ENCODE measurements around the gene RGPD4.

RGPD4 gene

GRCh38 chr2:107806901-107807300 lies 19.8 kb upstream of the RGPD4 start:
- no peak overlapping the region for H3K27ac ChIP-seq
- H3K27me3 ChIP-seq (ENCODE audit: insufficient read depth, low read depth, severe bottlenecking) = peaks cover 78% of the 10 kb centered on the region
- H3K9me3 ChIP-seq (ENCODE audit: severe bottlenecking) = no peaks in the 10 kb centered on the region
- H3K36me3 ChIP-seq = no peaks in the 10 kb centered on the region
- no peak overlapping the region for H3K4me3 ChIP-seq (ENCODE audit: low read depth, low read length)
- TF ChIP-seq, protein P1, sequence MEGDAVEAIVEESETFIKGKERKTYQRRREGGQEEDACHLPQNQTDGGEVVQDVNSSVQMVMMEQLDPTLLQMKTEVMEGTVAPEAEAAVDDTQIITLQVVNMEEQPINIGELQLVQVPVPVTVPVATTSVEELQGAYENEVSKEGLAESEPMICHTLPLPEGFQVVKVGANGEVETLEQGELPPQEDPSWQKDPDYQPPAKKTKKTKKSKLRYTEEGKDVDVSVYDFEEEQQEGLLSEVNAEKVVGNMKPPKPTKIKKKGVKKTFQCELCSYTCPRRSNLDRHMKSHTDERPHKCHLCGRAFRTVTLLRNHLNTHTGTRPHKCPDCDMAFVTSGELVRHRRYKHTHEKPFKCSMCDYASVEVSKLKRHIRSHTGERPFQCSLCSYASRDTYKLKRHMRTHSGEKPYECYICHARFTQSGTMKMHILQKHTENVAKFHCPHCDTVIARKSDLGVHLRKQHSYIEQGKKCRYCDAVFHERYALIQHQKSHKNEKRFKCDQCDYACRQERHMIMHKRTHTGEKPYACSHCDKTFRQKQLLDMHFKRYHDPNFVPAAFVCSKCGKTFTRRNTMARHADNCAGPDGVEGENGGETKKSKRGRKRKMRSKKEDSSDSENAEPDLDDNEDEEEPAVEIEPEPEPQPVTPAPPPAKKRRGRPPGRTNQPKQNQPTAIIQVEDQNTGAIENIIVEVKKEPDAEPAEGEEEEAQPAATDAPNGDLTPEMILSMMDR (IDR thresholded peaks at IDR 0.05; ENCODE audit: low read depth, low read length) = no peak
- no peak for DNase-seq

DNA sequence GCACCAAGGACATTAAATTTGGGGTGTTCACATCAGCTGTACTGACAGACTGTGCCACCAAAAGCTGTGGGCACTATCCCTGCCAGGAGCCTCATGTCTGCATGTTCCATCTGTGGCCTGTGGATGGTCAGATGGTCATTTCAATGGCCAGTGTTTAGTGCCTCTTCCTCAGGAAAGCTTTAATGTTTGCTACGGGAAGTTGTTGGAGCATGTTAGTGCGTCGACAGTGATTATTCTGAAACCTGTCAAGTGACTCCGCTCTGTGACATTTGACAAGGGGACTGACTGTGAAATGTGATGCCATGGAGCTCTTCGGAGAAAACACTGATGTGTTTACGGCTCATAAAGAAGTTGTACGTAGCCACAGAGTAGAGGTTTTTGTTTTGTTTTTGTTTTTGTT lies 18.7 kb upstream of the RGPD4 start:
- Histone ChIP-seq H3K27ac (no peak overlapping the region), H3K4me3 (ENCODE audit: low read depth, low read length) (no peak overlapping the region), H3K9me3 (ENCODE audit: severe bottlenecking) (no peaks in the 10 kb centered on the region), H3K27me3 (ENCODE audit: insufficient read depth, low read depth, severe bottlenecking) (peaks cover 77% of the 10 kb centered on the region), H3K36me3 (no peaks in the 10 kb centered on the region)
- TF ChIP-seq, protein P1 (IDR thresholded peaks at IDR 0.05; ENCODE audit: low read depth, low read length) = no peak
- DNase-seq = no peak

- TF ChIP-seq, protein P1 (IDR thresholded peaks at IDR 0.05; ENCODE audit: low read depth, low read length) = no peak
- Histone ChIP-seq H3K9me3 (ENCODE audit: severe bottlenecking) (no peaks in the 10 kb centered on the region), H3K27ac (no peak overlapping the region), H3K27me3 (ENCODE audit: insufficient read depth, low read depth, severe bottlenecking) (peaks cover 75% of the 10 kb centered on the region), H3K36me3 (no peaks in the 10 kb centered on the region), H3K4me3 (ENCODE audit: low read depth, low read length) (no peak overlapping the region)
- no peak for DNase-seq
Measured at GRCh38 chr2:107808959-107809358, 17.7 kb upstream of the RGPD4 start.

- peaks cover 75% of the 10 kb centered on the region for H3K27me3 ChIP-seq (ENCODE audit: insufficient read depth, low read depth, severe bottlenecking)
- no peak for DNase-seq
- TF ChIP-seq, protein P1 (IDR thresholded peaks at IDR 0.05; ENCODE audit: low read depth, low read length) = no peak
- H3K4me3 ChIP-seq (ENCODE audit: low read depth, low read length) = no peak overlapping the region
- H3K9me3 ChIP-seq (ENCODE audit: severe bottlenecking) = no peaks in the 10 kb centered on the region
- H3K36me3 ChIP-seq = no peaks in the 10 kb centered on the region
- no peak overlapping the region for H3K27ac ChIP-seq
Measured at GRCh38 chr2:107809835-107810234, 16.9 kb upstream of the RGPD4 start.

DNA sequence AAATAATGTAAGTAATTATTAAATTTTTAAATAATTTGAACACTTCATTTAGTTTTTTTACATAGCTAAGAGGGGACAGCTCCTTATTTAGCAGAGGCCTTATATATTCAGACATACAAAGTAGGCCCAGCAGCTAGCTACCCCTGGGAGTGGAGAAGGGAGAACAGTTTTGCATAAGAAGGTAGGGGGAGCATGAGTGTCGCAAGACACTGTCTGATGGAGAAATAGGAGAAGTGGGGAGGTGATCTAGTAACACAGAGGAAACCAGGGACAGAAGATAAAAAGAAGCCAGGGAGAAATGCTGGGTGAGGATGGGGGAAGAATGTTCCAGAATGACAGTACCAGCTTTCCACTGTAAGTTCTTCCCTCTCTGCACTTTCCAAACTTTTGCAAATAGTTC lies 16.0 kb upstream of the RGPD4 start:
- no peaks in the 10 kb centered on the region for H3K9me3 ChIP-seq (ENCODE audit: severe bottlenecking)
- no peak overlapping the region for H3K27ac ChIP-seq
- peaks cover 76% of the 10 kb centered on the region for H3K27me3 ChIP-seq (ENCODE audit: insufficient read depth, low read depth, severe bottlenecking)
- no peak overlapping the region for H3K4me3 ChIP-seq (ENCODE audit: low read depth, low read length)
- DNase-seq = no peak
- H3K36me3 ChIP-seq = no peaks in the 10 kb centered on the region
- TF ChIP-seq, protein P1 (IDR thresholded peaks at IDR 0.05; ENCODE audit: low read depth, low read length) = no peak

DNA sequence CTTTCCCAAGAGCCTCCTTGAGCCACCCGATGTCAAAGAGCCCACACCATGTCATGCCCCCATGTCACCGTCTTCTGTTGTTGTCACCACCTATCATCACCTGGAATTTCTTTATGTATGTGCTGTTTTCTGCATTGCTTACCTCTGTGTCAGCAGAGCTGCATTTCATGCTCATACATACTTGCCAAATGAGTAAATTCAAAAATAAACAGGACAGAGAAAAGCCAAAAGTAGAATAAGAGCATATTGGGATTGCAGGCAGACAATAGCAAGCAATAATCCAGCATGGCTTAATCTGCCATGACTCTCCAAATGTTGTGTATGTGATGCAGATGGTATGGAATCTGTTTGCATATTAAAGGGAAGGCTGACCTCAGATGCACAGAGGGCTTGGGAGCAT lies 15.3 kb upstream of the RGPD4 start:
- no peaks in the 10 kb centered on the region for H3K36me3 ChIP-seq
- peaks cover 70% of the 10 kb centered on the region for H3K27me3 ChIP-seq (ENCODE audit: insufficient read depth, low read depth, severe bottlenecking)
- no peak overlapping the region for H3K27ac ChIP-seq
- DNase-seq = no peak
- H3K4me3 ChIP-seq (ENCODE audit: low read depth, low read length) = no peak overlapping the region
- TF ChIP-seq, protein P1 (IDR thresholded peaks at IDR 0.05; ENCODE audit: low read depth, low read length) = no peak
- no peaks in the 10 kb centered on the region for H3K9me3 ChIP-seq (ENCODE audit: severe bottlenecking)

All from WERI-Rb-1 (cell line).